CD4-positive, alpha-beta T cell treated with Interleukin-2 at 100 ng/mL for 4 hours (primary cell): Measurements from ENCODE around the gene LCP1.
"Not testable (repeated sequence)": the region's sequence is repeated elsewhere in the genome, so short reads cannot be mapped to it uniquely, and the experiment has no call there.

Source experiments
- DNase-seq: peaks from one replicate; pipeline ENCODE4 v3.0.0-alpha.2; 2020; ENCODE audit warnings: low spot score

Gene LCP1

GRCh38 chr13:46181840-46182490 lies at the start of gene LCP1:
LCP1 (minus strand) TSS chr13:46182177; CDS start chr13:46159662, 22,515 bp downstream.
- peak; percentile 93 for DNase-seq

GRCh38 chr13:46229251-46229650 lies 47.3 kb upstream of the LCP1 start:
- DNase-seq, result no peak

GRCh38 chr13:46220234-46220633 lies 38.3 kb upstream of the LCP1 start:
- DNase-seq, result not testable (repeated sequence)

- DNase-seq, result not testable (repeated sequence)
These were observed 32.8 kb upstream of the LCP1 start for GRCh38 chr13:46214741-46215140.

- DNase-seq, result peak; percentile 11
These were observed 31.3 kb upstream of the LCP1 start for GRCh38 chr13:46213242-46213641.

GRCh38 chr13:46211483-46212351 lies 29.7 kb upstream of the LCP1 start, which contains the start of gene LRRC63:
LRRC63 (plus strand) TSS chr13:46211928; CDS start chr13:46213035, 1,107 bp downstream.
- DNase-seq, result peak; percentile 83

- DNase-seq, result peak; percentile 53
These were observed 29.1 kb upstream of the LCP1 start for GRCh38 chr13:46211116-46211482.

- DNase-seq, result no peak
These were observed 28.5 kb upstream of the LCP1 start for GRCh38 chr13:46210362-46211083.

- DNase-seq, result no peak
These were observed 25.9 kb upstream of the LCP1 start for GRCh38 chr13:46207828-46208227.

- no peak for DNase-seq
These were observed 24.2 kb upstream of the LCP1 start for GRCh38 chr13:46206143-46206542.

GRCh38 chr13:46202966-46203365 lies 21.0 kb upstream of the LCP1 start:
- DNase-seq, result no peak

- peak; percentile 52 for DNase-seq
These were observed 20.3 kb upstream of the LCP1 start for GRCh38 chr13:46202188-46202795.

GRCh38 chr13:46198696-46199193 lies 16.8 kb upstream of the LCP1 start:
- DNase-seq, result no peak

- DNase-seq, result no peak
These were observed 15.5 kb upstream of the LCP1 start for GRCh38 chr13:46197299-46198048.

GRCh38 chr13:46195016-46195415 lies 13.0 kb upstream of the LCP1 start:
- no peak for DNase-seq

GRCh38 chr13:46192412-46192811 lies 10.4 kb upstream of the LCP1 start:
- DNase-seq, result no peak

GRCh38 chr13:46185634-46186033 lies 3.7 kb upstream of the LCP1 start:
- no peak for DNase-seq

GRCh38 chr13:46184277-46184699 lies 2.3 kb upstream of the LCP1 start:
- peak; percentile 83 for DNase-seq

- DNase-seq, result no peak
These were observed 1.3 kb upstream of the LCP1 start for GRCh38 chr13:46183018-46183946.

- no peak for DNase-seq
These were observed 507 bp upstream of the LCP1 start for GRCh38 chr13:46182491-46182877.
